Type B pancreatic cell (in vitro differentiated cells): ENCODE results near the gene HOXB4. TPM values are rescaled to one million over a fixed set of nuclear protein-coding genes. Genes with fewer than 3 reads are reported as not detected.

Source experiments
- DNase-seq: peaks from one replicate; pipeline ENCODE4 v3.0.0; 2021; ENCODE audit warnings: mixed read lengths; ENCODE audit not compliant: unreplicated experiment; ENCODE audit errors: extremely low spot score
- H3K27ac Mint-ChIP-seq: 2 replicates; pipeline ENCODE4 v1.8.0; 2021; ENCODE audit warnings: mild to moderate bottlenecking, mixed read lengths
- H3K27me3 Mint-ChIP-seq: 2 replicates; pipeline ENCODE4 v1.8.0; 2021; ENCODE audit warnings: mixed read lengths
- H3K36me3 Mint-ChIP-seq: 2 replicates; pipeline ENCODE4 v1.8.0; 2021; ENCODE audit warnings: mixed read lengths
- H3K4me1 Mint-ChIP-seq: one replicate; pipeline ENCODE4 v1.8.0; 2021; ENCODE audit warnings: mixed read lengths; ENCODE audit not compliant: unreplicated experiment
- H3K4me3 Mint-ChIP-seq: 2 replicates; pipeline ENCODE4 v1.8.0; 2021; ENCODE audit warnings: mild to moderate bottlenecking, mixed read lengths
- H3K9me3 Mint-ChIP-seq: 2 replicates; pipeline ENCODE4 v1.8.0; 2021; ENCODE audit warnings: mixed read lengths
- total RNA-seq: library from RNA; stranded (reverse); gene quantifications from 2 replicates; pipeline ENCODE4 v1.2.1, GENCODE V29; 2021; ENCODE audit warnings: low replicate concordance
- TF ChIP-seq, protein P1 (sequence below): fragments of 200-600 bp; sonication (generic); conservative IDR thresholded peaks from 2 replicates; pipeline ENCODE4 v1.5.0; 2021; ENCODE audit warnings: antibody characterized with exemption, mild to moderate bottlenecking

Gene HOXB4
- total RNA-seq, 1 donor from 2014 or later, result 27.0 TPM

DNA sequence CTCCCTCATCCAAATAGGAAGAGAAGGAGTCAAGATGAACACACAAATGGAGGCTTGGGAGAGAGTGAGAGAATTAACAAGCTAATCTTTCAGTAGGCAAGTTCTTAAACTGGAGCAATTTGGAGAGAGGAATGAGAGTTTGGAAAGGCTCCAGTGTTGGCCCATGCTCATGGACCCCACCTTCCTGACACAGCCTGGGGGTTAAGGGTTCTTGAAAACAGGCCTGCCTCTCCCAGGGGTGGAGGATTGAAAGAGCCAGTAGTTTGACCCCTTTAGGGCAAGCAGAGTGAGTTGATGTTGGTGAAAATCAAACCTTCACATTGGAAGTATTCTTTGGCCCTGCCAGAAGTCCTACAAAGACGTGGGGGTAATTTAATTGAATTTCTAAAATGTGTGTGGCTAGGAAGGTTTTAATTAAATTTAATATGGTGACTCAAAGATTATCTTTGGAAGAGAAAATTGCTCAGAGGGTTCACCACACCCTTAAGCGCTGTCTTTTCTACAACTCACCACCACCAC, 6.1 kb upstream of the HOXB4 start:
- no peak for DNase-seq
- Mint-ChIP-seq H3K27ac (peak overlapping the region; percentile 97), H3K27me3 (peaks cover 95% of the 10 kb centered on the region), H3K36me3 (peaks cover 37% of the 10 kb centered on the region), H3K4me3 (peak overlapping the region; percentile 91), H3K9me3 (no peaks in the 10 kb centered on the region), H3K4me1 (peaks cover 53% of the 10 kb centered on the region)
- TF ChIP-seq, protein P1, sequence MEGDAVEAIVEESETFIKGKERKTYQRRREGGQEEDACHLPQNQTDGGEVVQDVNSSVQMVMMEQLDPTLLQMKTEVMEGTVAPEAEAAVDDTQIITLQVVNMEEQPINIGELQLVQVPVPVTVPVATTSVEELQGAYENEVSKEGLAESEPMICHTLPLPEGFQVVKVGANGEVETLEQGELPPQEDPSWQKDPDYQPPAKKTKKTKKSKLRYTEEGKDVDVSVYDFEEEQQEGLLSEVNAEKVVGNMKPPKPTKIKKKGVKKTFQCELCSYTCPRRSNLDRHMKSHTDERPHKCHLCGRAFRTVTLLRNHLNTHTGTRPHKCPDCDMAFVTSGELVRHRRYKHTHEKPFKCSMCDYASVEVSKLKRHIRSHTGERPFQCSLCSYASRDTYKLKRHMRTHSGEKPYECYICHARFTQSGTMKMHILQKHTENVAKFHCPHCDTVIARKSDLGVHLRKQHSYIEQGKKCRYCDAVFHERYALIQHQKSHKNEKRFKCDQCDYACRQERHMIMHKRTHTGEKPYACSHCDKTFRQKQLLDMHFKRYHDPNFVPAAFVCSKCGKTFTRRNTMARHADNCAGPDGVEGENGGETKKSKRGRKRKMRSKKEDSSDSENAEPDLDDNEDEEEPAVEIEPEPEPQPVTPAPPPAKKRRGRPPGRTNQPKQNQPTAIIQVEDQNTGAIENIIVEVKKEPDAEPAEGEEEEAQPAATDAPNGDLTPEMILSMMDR, result no peak

DNA sequence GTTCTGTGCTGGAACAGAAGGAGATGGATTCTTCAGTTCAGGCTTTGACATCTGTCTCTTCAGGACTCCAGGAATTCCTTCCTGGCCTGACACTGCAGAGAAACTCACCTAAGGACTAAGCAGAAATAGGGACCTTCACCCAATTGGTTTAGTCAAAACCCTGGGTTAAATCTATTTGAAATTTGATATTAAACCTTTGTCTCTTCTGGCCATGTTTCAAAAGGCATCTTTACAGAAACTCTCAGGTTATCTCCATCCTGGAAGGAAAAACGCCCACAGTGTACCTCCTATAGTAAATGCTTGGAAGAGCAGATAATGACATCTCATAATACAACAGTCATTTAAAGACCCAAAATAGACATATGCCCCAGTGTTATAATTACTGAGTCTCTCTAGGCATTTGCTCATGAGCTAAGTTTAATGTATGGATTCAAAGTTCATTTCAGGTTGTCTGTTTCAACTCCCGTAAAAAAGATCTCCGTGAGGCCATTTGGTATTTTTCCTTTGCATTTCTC, 5.6 kb upstream of the HOXB4 start:
- Mint-ChIP-seq H3K27me3 (peaks cover 95% of the 10 kb centered on the region), H3K9me3 (no peaks in the 10 kb centered on the region), H3K36me3 (peaks cover 42% of the 10 kb centered on the region), H3K27ac (peak overlapping the region; percentile 97), H3K4me1 (peaks cover 58% of the 10 kb centered on the region), H3K4me3 (peak overlapping the region; percentile 91)
- no peak for DNase-seq
- TF ChIP-seq, protein P1, result no peak

DNA sequence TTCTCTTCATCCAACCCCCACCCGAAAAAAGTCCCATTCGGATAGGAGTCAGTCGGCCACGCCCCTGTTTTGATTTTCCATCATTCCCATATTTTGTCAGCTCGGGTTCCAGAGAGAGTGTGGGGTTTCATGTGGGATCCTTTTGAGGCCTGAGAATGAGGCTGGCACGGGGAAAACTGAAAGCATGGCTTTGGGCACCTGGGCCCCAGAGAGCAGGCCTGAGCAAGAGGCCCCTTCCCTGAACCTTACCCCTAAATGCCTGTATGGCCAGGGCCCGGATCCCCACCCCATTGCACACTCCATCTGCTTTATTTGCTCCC, 4.6 kb upstream of the HOXB4 start:
- peak overlapping the region; percentile 91 for H3K4me3 Mint-ChIP-seq
- peaks cover 53% of the 10 kb centered on the region for H3K4me1 Mint-ChIP-seq
- H3K36me3 Mint-ChIP-seq, result peaks cover 42% of the 10 kb centered on the region
- DNase-seq, result no peak
- H3K9me3 Mint-ChIP-seq, result no peaks in the 10 kb centered on the region
- H3K27me3 Mint-ChIP-seq, result peaks cover 90% of the 10 kb centered on the region
- peak overlapping the region; percentile 97 for H3K27ac Mint-ChIP-seq
- TF ChIP-seq, protein P1, result no peak

DNA sequence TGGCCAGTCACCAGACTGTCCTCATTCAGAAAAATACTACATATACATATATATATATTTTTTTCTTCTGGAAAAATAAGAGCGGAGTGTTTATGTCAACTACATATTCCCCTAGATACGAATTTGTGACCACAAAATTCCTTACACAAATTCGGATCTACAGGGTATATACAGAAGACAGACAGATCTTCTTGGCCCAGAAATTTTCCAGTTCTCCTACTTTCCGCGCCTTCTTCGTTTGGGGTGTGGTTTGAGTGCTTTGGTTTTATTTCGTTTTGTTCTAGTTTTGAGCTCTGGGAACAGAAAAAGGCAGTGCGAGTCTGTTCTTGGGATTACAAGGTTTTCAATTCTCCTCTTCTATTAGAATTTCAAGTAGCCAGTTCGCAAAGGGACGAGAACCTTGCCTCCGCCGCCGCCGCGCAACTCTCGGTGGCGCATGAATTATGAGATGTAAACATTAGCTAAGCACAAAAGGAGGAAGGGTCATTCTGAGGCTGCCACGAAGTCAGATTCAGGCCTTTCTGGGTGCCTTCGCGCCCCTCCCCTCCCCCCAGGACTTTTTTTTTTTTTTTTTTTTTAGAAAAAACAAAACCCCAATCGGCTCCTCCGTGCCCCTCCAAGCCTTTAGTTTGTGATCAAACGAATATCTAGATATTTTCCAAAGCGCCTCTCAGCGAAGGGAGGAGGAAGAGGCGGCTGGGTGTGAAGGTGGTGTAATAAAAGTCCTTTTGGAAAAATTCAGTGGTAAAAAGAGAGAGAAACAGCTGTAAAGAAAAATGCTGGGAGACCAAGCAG, 1.8 kb upstream of the HOXB4 start:
- Mint-ChIP-seq H3K27ac (peak overlapping the region; percentile 97), H3K9me3 (no peaks in the 10 kb centered on the region)

DNA sequence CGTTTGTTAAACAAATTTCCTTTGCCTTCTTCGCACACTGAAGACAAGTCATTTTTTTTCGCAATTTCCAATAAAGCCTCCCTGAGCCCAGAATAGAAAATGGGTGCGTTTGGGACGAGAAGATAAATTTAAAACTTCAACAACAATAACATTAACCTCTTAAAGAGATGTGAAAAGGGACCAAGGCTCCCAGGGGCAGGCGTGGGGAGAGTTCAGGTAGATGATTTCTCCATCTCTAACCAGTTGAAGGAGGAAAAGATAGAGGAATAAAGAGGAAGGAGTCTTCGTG, 1.3 kb upstream of the HOXB4 start:
- no peak for DNase-seq
- Mint-ChIP-seq H3K4me3 (peak overlapping the region; percentile 91), H3K36me3 (peaks cover 18% of the 10 kb centered on the region), H3K9me3 (no peaks in the 10 kb centered on the region), H3K4me1 (peaks cover 37% of the 10 kb centered on the region), H3K27ac (peak overlapping the region; percentile 97), H3K27me3 (peaks cover 76% of the 10 kb centered on the region)
- TF ChIP-seq, protein P1, result no peak

More for the DNA sequence above, 1.8 kb upstream of the HOXB4 start:
- Mint-ChIP-seq H3K4me3 (peak overlapping the region; percentile 91), H3K4me1 (peaks cover 42% of the 10 kb centered on the region), H3K27me3 (peaks cover 76% of the 10 kb centered on the region), H3K36me3 (peaks cover 19% of the 10 kb centered on the region)
- TF ChIP-seq, protein P1, result no peak
- no peak for DNase-seq
